MCF 10A (cell line): ENCODE measurements around the gene PLCL1. TPM values are rescaled to one million over a fixed set of nuclear protein-coding genes. Genes with fewer than 3 reads are reported as not detected.

Experiments
- BruUV-seq: library from RNA; stranded (reverse); fragments of 400-500 nt; replicated peaks from 2 replicates; lab custom pipeline; 2021; lab: Mats Ljungman, UMichigan
- CTCF ChIA-PET: fragments of 300-600 bp; sonication (Branson Sonifier 250); formaldehyde crosslinking; extraction: SDS; loops from one replicate; lab custom pipeline; 2021; ENCODE audit warnings: antibody characterized with exemption, inconsistent platforms; lab: Yijun Ruan, JAX
- POLR2A ChIA-PET: fragments of 300-600, 350-650 bp; sonication (Branson Sonifier 250); formaldehyde crosslinking; extraction: SDS; loops from one replicate; lab custom pipeline; 2020; ENCODE audit warnings: antibody characterized with exemption, inconsistent platforms; lab: Yijun Ruan, JAX
- DNase-seq: peaks from one replicate; pipeline ENCODE4 v3.0.0-alpha.2; 2018; ENCODE audit not compliant: unreplicated experiment
- H3K27ac Mint-ChIP-seq: one replicate; pipeline ENCODE4 v1.8.0; 2022; ENCODE audit warnings: mild to moderate bottlenecking, low read depth, mixed read lengths; ENCODE audit not compliant: unreplicated experiment
- H3K27me3 Mint-ChIP-seq: one replicate; pipeline ENCODE4 v1.8.0; 2022; ENCODE audit warnings: mixed read lengths; ENCODE audit not compliant: insufficient read depth, unreplicated experiment
- H3K36me3 Mint-ChIP-seq: one replicate; pipeline ENCODE4 v1.8.0; 2022; ENCODE audit warnings: mild to moderate bottlenecking, moderate library complexity, mixed read lengths; ENCODE audit not compliant: insufficient read depth, unreplicated experiment
- H3K4me1 Mint-ChIP-seq: one replicate; pipeline ENCODE4 v1.8.0; 2022; ENCODE audit warnings: mixed read lengths; ENCODE audit not compliant: insufficient read depth, unreplicated experiment
- H3K4me3 Mint-ChIP-seq: one replicate; pipeline ENCODE4 v1.8.0; 2022; ENCODE audit warnings: mild to moderate bottlenecking, moderate library complexity, mixed read lengths; ENCODE audit not compliant: unreplicated experiment
- H3K9me3 Mint-ChIP-seq: one replicate; pipeline ENCODE4 v1.8.0; 2022; ENCODE audit warnings: mixed read lengths; ENCODE audit not compliant: unreplicated experiment
- intact Hi-C: fragments of 100-400 bp; cut with micrococcal nuclease; formaldehyde crosslinking; loops from 2 replicates; pipeline ENCODE4 v1.14.1; 2022
- total RNA-seq: library from RNA; stranded (reverse); gene quantifications from 2 replicates; pipeline ENCODE4 v1.2.3, GENCODE V29; 2022
- TF ChIP-seq, protein P1 (sequence below): fragments of 200-600 bp; IDR thresholded peaks from one replicate; pipeline ENCODE4 v1.8.0; 2022; ENCODE audit warnings: antibody characterized with exemption, mild to moderate bottlenecking; ENCODE audit not compliant: unreplicated experiment

The PLCL1 gene
- total RNA-seq, 1 experiment from 2014 or later = 0.12 TPM

DNA sequence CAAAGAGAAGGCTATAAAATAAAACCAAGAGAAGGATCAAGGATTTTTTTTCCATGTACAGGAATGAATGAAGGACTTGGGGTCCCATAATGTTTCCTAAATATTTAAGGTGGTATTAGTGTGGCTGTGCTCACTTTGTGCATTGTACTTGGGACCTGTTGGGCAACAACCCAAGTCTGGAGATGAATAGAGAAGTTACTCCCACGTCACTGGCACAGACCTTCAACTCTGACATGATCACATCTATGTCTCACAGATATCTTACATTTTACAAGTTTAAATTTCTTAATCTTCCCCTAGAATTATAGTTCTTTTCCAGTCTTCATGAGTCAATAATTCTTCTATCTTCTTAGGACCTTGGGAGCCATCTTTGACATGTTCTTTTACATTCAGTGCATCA lies 133.4 kb downstream of the PLCL1 start:
- intact Hi-C loops = no loop called here
- ChIA-PET POLR2A (interaction anchor here (0.7 kb wide), 1 partner anchor 325 kb away, joined by 3 read pairs; no protein-coding TSS in a partner anchor), CTCF (no interaction called here)
- TF ChIP-seq, protein P1, sequence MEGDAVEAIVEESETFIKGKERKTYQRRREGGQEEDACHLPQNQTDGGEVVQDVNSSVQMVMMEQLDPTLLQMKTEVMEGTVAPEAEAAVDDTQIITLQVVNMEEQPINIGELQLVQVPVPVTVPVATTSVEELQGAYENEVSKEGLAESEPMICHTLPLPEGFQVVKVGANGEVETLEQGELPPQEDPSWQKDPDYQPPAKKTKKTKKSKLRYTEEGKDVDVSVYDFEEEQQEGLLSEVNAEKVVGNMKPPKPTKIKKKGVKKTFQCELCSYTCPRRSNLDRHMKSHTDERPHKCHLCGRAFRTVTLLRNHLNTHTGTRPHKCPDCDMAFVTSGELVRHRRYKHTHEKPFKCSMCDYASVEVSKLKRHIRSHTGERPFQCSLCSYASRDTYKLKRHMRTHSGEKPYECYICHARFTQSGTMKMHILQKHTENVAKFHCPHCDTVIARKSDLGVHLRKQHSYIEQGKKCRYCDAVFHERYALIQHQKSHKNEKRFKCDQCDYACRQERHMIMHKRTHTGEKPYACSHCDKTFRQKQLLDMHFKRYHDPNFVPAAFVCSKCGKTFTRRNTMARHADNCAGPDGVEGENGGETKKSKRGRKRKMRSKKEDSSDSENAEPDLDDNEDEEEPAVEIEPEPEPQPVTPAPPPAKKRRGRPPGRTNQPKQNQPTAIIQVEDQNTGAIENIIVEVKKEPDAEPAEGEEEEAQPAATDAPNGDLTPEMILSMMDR = no peak
- Mint-ChIP-seq H3K4me3 (no peak overlapping the region), H3K4me1 (no peaks in the 10 kb centered on the region), H3K27ac (no peak overlapping the region), H3K27me3 (peaks cover 11% of the 10 kb centered on the region), H3K36me3 (no peaks in the 10 kb centered on the region), H3K9me3 (no peaks in the 10 kb centered on the region)
- no TSS peak for BruUV-seq
- no peak for DNase-seq

DNA sequence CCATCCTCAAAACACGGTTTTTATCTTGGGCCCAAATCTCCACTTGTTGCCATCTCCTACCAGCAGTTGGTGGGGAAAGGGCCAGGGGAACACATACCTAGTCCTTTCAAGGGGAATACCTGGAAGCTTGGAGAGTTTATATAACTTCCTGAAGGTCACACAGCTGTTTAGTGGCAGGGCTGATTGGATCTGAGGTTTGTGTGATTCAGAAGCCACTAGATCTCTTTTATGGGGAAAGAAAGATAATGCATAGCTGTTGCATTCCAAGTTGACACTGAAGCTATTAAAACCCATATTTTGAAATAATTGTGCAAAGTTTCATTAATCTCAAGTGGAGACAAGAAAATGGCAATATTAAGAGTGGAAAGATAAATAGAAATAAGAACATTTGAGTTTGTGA lies 134.2 kb downstream of the PLCL1 start:
- ChIA-PET POLR2A (interaction anchor here (0.7 kb wide), 1 partner anchor 326 kb away, joined by 3 read pairs; no protein-coding TSS in a partner anchor), CTCF (no interaction called here)
- Mint-ChIP-seq H3K27ac (no peak overlapping the region), H3K4me3 (no peak overlapping the region), H3K9me3 (no peaks in the 10 kb centered on the region), H3K27me3 (peaks cover 11% of the 10 kb centered on the region), H3K36me3 (no peaks in the 10 kb centered on the region), H3K4me1 (no peaks in the 10 kb centered on the region)
- intact Hi-C loops = no loop called here
- no peak for DNase-seq
- no TSS peak for BruUV-seq
- TF ChIP-seq, protein P1 = no peak

DNA sequence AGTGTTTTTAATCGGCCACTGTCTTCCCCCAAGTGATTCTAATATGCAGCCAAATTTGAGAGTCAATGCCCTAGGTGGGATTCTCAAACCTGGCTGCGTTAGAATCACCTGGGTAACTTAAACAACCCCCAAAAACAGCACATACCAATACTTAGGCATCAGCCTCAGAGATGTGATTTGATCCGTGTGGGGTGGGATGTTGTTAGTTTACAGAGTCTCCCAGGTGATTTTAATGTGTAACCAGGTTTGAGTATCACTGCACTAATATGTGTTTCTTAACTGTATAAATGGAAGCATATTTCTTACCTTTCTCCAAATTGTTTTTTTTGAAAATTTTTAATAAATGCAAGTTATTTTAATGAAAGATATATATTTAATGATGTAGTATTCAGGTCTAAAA lies 135.4 kb downstream of the PLCL1 start:
- no peaks in the 10 kb centered on the region for H3K36me3 Mint-ChIP-seq
- H3K4me3 Mint-ChIP-seq = no peak overlapping the region
- no peaks in the 10 kb centered on the region for H3K4me1 Mint-ChIP-seq
- intact Hi-C loops = no loop called here
- peaks cover 11% of the 10 kb centered on the region for H3K27me3 Mint-ChIP-seq
- no peak overlapping the region for H3K27ac Mint-ChIP-seq
- ChIA-PET CTCF (no interaction called here), POLR2A (no interaction called here)
- no peak for DNase-seq
- TF ChIP-seq, protein P1 = no peak
- BruUV-seq = no TSS peak
- no peaks in the 10 kb centered on the region for H3K9me3 Mint-ChIP-seq

DNA sequence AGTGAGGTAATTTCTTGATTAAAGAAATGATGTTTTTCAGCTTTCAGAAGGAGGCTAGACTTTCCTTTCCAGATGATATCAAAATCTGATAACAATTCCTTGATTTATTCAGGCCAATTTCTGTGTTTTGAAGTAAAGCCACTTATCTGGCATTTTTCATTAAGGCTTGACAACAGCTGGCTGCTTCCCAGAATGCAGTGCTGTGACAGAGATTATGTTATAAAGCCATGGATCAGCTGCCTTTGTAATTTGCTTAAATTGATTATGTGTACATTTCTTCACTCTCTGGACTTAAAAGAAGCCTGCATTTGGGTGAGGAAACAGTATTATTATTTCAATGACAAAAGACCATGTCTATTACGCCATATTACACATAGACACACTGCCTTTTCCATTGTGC lies 136.0 kb downstream of the PLCL1 start:
- no peak overlapping the region for H3K4me3 Mint-ChIP-seq
- no peak overlapping the region for H3K27ac Mint-ChIP-seq
- TF ChIP-seq, protein P1 = no peak
- no peak for DNase-seq
- POLR2A ChIA-PET = interaction anchor here (0.7 kb wide), 2 partner anchors 22 to 153 kb away, joined by 3 read pairs; no protein-coding TSS in a partner anchor
- CTCF ChIA-PET = interaction anchor here (1.2 kb wide), 1 partner anchor 26 kb away, joined by 4 read pairs; no protein-coding TSS in a partner anchor
- H3K27me3 Mint-ChIP-seq = peaks cover 11% of the 10 kb centered on the region
- intact Hi-C loops = no loop called here
- BruUV-seq = no TSS peak
- no peaks in the 10 kb centered on the region for H3K4me1 Mint-ChIP-seq
- no peaks in the 10 kb centered on the region for H3K9me3 Mint-ChIP-seq
- H3K36me3 Mint-ChIP-seq = no peaks in the 10 kb centered on the region
